Left renal pelvis (tissue), 4 donors: ENCODE data around the gene USP44. TPM values are rescaled to one million over a fixed set of nuclear protein-coding genes. Genes with fewer than 3 reads are reported as not detected.
A peak's percentile ranks its signal among the peaks of the same experiment; 100 is the strongest.
"Not testable (repeated sequence)": the region's sequence is repeated elsewhere in the genome, so short reads cannot be mapped to it uniquely, and the experiment has no call there.

Experiments used
- DNase-seq, 4 donors: peaks; one replicate each; pipeline ENCODE4 v3.0.0-alpha.2; 2013; ENCODE audit warnings: low read depth in 4 of 4, low spot score in 3 of 4
- polyA plus RNA-seq, 4 donors: library from polyadenylated mRNA; unstranded; fragments of 120-200 nt; gene quantifications; one replicate each; pipeline ENCODE4 v1.2.1, GENCODE V29; 2013; ENCODE audit not compliant: insufficient read length in 4 of 4

The USP44 gene
- polyA plus RNA-seq: 1 to 10 TPM in 3 of 4 donors, under 1 TPM in 1; 0.10 to 3.4 (median 2.7) TPM

DNA sequence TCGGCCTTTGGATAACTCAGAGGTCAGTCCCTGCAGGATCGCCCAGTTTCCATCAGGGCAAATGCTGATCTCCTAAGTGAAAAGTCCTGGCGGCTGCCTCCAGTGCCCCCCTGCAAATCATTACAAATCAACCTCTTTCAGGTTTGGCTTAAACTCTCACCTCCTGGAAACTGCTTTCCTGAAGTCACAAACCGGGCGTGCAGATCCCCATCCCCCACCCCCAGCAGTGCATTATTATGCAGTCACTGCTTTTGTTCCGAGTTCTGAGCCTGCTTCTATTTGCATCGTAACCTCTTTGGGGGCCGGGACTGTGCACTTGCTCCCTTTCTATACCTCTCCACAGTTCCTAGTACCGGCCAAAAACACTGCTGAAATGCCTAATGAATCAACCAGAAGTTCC lies at the start of gene USP44:
Gene USP44 (minus strand): TSS at position 172 of the 400 bp plus-strand sequence. CDS start 17,220 bp downstream, outside the sequence.
- DNase-seq: no peak

DNA sequence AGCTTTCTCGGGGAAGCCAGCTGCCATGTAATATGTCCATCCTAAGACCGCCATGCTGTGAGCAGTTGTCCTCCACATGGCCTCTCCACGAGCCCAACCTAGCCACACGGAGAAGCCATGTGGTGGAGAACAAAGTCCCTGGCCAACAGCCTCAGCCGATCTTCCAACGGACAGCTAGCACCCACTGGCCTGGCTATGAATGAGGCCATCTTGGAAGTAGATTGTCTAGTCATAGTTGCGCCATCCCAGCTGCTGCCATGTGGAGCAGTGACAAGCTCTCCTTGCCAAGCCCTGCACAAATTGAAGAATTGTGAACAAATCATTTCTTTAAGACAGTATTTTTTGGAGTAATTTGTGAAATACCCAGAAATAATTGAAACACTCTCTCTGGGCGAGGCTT lies 49.3 kb upstream of the USP44 start:
- DNase-seq: no peak

DNA sequence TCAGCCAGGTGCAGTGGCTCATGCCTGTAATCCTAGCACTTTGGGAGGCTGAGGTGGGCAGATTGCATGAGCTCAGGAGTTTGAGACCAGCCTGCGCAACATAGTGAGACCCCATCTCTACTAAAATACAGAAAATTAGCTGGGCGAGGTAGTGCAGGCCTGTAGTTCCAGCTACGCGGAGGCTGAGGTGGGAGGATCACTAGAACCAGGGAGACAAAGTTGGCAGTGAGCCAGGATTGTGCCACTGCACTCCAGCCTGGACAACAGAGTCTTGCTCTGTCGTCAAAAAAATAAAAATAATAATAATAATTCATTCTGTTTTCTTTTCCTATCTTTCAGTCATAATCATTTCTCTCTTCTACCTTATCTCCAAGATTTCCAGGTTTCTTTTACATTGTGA lies 48.6 kb upstream of the USP44 start:
- DNase-seq: no peak

DNA sequence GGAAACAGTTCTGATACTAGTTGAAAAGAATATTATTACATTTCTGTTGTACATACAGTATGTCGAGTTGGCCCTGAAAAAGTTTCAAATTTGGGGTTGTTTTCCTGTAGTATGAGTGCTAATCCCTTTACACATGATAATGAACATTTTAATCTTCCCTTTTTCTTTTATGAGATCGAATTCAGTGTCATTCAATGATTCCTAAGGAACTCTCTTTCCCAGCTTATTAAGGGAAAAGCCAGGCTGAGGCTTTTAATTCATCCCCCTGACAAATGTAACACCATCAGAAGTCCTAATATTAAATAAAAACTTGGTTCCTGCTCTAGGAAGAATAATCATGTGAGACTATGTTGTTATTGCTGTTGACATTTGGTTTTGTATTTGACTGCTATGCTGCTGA lies 42.9 kb upstream of the USP44 start:
- DNase-seq: no peak

DNA sequence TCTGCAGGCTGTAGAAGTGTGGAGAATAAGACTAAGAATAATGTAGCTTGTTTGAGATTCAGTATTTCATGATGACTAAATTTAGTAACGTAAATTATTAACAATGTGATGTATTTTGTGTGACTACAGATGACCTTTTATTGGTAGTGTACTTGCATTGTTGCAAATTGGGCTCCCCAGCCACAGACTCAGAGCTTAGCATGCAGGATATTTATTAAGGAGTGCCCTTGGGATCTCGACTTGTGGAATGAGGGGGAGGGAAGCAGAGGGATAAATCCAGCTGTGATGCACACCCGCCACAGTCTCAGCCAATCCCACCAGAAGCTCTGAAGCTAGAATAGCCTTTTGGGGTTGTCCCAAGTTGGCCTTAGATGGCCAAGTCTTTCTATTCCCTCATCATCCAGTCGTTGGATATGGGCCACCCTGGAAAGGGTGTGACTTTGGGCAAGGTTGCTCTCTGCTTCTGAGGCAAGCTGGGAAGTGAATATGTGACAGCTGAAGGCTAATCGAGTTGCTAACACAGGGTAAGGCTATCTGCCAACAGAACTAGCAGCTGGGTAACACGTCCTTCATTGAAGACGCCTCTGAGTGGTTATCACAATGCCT lies 42.1 kb upstream of the USP44 start:
- DNase-seq: no peak

DNA sequence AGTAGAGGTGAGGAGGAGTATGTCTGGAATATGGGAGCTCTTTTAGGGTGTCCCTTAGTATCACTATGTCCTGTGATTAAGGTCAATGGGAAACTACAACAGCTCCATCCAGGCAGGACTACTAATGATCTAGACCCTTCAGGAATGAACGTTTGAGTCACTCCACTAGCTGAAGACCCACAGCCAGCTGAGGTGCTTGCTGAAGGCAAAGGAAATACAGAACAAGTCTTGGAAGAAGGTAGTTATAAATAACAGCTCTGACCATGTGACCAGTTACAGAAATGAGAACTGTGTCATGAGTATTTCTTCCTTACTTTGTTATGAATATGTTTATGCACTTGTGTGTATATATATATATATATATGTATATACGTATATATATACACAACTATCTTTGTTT lies 40.5 kb upstream of the USP44 start:
- no peak for DNase-seq

DNA sequence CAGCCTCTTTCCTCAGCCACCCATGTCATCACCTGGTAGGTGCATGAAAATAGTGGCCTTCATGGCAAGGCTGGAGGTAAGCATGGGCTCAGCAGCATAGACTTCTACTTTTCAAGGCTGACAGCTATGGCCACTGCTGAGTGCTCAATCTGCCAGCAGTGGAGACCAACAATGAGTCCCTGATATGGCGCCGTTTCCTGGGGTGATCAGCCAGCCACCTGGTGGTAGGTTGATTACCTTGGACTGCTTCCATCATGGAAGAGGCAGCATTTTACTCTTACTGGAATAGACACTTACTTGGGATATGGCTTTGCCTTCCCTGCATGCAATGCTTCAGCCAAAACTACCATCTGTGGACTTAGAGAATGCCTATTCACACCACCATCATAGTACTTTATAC lies 39.5 kb upstream of the USP44 start:
- no peak for DNase-seq

DNA sequence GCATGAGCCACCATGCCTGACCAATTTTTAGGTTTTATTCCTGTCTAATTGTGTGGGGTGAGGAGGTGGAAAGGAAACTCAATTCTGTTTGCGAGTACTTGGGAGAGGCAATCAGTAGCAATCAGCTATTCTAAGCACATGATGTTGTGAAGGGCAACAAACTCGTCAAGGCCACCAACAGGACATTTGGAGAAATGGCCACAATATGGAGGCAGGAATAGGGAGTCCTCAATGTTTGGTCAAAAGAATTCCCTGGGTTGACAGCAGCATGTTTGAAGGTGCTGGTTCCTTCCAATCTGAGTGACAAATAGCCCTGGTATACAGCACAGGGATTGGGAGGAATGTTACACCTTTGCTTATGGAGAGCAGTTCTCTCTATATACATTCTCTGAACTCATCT lies 32.7 kb upstream of the USP44 start:
- no peak for DNase-seq

DNA sequence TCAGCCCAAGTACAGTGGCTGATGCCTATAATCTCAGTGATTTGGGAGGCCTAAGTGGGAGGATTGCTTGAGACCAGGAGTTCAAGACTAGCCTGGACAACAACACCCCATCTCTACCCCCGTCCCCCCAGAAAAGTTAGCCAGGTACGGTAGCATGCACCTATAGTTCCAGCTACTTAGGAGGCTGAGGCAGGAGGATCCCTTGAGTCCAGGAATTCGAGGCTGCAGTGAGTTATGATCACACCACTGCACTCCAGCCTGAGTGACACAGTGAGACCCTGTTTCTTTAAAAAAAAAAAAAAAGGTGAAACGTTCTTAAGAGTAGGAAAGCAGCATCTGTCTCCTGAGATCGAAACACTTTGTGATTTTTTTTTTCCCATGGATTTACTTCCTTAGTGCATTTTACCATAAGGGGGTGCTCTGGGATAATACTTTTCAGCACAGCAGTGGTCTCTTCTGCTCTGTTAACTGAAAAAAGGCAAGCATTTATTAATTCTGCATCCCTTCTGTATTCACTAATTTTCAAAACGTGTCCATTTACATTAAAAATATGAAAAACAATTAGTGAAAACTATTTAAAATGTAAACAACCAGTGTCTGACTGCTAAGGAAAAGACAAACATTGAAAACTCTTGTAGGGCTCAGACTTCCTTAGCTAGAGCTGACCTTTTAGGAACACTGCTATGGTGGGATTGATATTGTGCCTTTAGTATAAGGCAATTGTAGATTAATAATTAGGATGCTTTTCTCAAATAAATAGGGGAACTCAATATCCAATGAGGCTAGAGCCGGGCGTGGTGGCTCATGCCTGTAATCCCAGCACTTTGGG lies 31.2 kb upstream of the USP44 start:
- DNase-seq: peak in 2 of 4 donors; percentile 15 to 27

DNA sequence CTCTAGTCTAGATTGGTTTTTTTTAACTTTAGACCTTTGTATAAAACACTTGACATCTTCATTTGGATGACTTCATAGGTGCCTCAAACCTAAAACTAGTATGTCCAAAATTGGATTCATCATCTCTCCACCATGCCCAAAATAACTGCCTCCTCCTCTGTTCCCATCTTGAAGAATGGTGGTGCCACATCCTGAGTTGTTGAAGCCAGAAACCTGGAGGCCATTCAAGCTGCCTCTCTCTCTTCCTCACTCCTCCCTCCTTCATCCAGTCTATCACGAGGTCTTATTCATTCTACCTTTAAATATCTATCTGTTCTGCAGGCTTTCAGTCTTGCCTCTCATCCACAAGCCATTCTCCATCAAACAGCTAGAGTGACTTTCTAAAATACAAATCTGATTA lies 26.5 kb upstream of the USP44 start:
- no peak for DNase-seq

DNA sequence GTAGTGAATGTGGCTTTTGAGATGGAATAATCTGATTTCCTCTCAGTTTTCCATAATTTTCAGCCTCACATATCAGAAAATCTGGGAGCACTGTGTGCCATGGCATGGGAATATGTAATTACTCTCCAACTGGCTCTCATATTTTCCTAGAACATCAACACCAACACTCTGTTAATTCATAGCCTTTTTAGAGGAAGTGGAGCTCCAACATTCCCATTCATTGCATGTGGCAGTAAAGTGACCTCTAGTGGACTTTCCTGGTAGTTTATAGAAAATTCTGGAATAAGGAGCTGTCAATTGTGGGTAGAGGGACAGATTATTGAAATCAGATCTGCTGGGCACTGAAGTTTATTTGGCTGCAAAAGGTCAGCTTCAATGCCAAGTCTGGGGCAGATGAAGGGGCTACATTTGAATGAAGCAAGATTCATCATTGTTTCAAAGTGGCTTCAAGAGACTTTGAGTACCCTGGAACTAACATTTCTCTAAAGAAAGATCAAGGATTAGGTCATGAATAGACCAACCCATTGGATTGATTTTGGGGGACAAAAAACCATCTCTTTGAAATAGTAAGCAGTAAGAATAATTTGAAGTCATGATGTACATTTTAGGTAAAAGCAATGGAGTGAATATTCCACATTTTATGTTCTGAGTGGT lies 23.6 kb upstream of the USP44 start:
- peak in 1 of 4 donors; percentile 12 for DNase-seq

DNA sequence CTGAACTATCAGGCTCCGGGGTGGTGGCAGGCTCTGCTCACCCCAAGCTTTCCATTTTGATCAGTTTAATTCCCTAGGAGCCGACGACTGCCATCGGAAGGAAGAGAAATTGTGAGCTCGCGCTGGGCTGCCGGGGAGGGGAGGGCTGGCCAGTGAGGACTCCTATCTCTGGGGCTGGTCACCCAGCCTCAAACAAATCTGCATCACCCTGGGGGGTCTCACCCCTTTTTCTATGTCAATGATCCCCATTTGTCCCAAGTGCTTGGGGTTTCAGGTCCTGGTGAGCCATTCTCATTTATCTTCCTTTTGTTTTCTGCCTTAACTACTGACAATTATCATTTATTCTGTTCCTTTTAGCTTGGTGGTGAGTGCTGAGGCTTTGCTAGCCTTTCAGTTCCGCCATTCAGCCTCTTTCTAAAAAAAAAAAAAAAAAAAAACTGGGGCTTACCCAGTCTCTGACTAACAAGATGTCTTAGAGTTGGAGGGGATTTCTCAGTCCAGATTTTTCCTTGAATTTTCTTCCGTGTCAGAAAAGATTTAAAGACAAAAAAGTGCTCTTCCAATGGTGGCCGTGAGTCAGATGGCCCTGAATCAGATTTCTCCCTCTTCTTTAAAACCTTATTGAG lies 22.8 kb upstream of the USP44 start:
- DNase-seq: no peak

DNA sequence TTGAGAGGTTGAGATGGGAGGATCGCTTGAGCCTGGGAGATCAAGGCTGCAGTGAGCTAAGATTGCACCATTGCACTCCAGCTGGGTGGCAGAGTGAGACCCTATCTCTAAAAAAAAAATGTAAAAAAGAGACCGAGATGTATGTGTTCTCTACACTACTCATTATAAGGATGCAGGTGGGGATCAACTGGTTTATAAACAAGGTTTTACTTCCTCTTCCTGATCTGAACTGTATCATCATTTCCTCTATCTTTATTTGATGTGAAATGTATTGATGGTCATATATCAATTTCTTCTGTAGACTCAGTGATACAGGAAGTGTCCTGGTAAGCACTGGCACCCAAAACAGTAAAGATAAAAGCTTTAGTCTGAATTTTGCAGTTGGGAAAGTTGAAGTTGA lies 20.1 kb upstream of the USP44 start:
- DNase-seq: no peak

DNA sequence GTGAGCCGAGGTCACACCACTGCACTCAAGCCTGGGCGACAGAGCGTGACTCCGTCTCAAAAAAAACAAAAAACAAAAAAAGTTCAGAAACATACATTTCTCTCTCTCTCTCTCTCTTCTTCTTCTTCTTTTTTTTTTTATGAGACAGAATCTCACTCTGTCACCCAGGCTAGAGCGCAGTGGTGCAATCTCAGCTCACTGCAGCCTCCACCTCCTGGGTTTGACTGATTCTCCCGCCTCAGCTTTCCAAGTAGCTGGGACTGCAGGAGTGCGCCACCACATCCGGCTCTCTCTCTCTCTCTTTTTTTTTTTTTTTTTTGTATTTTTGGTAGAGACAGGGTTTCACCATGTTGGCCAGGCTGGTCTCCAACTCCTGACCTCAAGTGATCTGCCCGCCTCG lies 16.8 kb upstream of the USP44 start:
- not testable (repeated sequence) for DNase-seq

DNA sequence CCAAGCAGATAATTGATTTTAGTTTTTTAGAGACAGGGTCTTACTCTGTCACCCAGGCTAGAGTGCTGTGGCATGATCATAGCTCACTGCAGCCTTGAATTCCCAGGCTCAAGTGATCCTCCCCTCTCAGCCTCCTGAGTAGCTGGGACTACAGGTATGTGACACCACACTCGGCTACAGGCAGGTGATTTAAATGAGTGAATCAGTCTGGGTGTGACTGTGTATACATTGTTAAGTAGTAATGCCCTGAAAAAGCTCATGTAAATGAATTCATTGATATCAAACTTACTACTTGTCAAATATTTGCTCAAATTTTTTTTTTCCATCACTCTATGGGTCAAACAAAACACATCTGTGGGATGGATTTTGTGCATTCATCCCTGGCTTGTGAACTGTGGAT lies 6.3 kb upstream of the USP44 start:
- DNase-seq: no peak

DNA sequence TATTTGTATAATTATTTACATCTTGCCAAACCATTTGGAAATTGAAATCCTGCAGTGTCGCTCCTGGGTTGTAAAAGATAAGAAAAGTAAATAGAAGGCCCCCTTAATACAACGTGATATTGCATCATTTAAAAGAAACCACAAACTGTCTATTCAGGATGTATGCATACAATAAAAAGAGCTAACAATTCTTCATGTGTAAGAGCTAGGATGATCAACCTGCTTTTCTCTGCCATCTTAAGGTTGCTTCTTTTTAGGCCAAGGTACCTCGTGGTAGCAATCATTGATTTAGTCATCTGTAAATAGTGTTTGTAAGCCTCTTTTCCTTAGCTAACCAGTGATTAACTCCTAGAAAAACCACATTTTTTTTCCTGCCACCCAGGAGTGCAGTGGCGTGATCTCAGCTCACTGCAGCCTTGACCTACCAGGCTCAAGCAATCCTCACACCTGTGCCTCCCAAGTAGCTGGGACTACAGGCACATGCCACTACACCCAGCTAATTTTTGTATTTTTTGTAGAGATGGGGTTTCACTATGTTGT lies 3.3 kb upstream of the USP44 start:
- no peak for DNase-seq

DNA sequence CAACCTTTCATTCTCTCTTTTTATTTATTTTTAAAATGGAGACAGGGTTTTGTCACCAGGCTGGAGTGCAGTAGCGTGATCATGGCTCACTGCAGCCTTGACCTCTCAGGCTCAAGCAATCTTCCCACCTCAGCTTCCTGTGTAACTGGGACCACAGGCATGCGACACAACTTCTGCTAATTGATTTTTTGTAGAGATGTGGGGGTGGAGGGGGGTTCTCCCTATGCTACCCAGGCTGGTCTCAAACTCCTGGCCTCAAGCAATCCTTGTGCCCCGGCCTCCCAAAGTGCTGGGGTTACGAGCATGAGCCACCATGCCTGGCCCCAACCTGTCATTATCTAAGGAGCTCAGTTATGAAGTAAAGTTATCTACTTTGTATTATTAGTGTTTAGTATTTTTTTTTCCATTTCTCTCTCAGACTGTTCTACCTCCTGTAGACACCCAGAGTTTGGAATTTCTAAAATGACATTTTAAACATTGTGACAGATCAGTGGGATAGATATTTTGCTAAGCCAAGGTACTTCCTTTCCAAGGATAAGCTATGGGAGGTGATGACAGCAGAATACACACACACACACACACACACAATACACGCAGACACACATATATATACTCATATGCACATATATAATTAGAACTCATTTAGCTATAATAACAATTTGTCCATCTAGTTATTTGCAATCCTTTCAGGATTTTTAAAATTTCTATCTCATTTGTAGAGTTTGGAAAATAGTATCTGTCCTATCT lies 2.1 kb upstream of the USP44 start:
- no peak for DNase-seq

DNA sequence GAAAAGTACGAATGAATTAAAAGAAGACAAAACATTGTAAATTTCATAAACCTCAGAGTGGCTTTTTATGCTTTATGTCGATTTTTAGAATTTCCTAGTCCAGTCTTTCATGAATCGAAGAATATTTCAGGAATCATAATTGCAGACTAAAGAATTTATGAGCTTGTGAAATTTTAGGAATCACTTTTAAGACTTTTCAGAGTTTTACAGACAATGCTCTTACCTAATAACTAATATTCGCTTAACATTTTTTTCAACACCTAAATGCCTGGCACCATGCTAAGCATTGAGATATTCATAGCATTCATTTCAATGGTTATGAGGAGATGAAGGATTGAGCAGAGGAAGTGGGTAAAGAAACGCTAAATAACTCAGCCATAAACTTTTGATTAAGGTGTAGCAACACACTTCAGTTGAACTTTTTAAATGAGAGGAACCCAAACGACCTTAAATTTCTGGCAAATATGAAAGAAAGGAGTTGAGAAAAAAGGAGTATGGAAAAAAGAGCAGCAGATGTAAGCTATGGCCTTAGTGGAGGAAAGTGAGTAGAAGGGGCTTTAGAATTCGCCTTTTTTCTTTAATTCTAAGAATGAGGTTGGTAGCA lies 739 bp upstream of the USP44 start:
- no peak for DNase-seq

DNA sequence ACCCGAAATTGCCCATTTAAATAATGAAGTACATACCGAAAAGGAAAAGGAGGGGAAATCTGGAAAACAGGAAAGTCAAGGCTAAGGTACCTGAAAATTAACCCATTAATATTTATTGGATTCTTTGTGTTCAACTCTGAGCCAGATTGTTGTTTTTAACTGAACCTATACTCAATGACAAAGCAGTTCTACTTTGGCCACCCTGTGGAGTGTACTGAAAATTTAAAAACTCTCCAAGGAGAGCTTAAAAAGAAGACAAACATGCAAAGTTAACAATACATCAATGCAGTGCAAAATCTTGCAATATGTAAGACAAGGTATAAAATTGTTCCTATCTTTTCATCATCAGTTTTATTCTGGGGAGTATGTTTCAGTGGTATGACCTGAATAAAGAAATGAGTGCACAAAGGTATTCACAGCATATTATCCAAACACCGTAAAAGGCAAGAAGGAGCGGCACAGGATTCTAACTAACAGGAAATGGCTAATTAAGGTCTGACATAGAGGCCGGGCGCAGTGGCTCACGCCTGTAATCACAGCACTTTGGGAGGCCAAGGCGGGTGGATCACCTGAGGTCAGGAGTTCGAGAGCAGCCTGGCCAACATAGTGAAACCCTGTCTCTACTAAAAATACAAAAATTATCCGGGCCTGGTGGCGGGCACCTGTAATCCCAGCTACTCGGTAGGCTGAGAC lies 1.7 kb downstream of the USP44 start:
- no peak for DNase-seq
